DOHH2 (cell line): ENCODE measurements around the gene MRPL48.

ENCODE experiments used
- H3F3A ChIP-seq: fragments of 200-600 bp; sonication (generic), shearing (Covaris generic); 2 replicates; pipeline ENCODE4 v1.6.0; 2016; ENCODE audit warnings: antibody characterized with exemption, mild to moderate bottlenecking; ENCODE audit not compliant: control insufficient read depth, insufficient read depth
- H3K27ac ChIP-seq: fragments of 200-600 bp; sonication (generic); 2 replicates; pipeline ENCODE4 v1.5.1; 2014; ENCODE audit warnings: low read depth, mild to moderate bottlenecking, low read length, moderate library complexity
- H3K27me3 ChIP-seq: fragments of 200-600 bp; sonication (generic); 2 replicates; pipeline ENCODE4 v1.6.1; 2014; ENCODE audit warnings: mild to moderate bottlenecking, low read length, mixed read lengths; ENCODE audit not compliant: control insufficient read depth
- H3K36me3 ChIP-seq: fragments of 200-600 bp; sonication (generic); 2 replicates; pipeline ENCODE4 v1.6.1; 2014; ENCODE audit warnings: mild to moderate bottlenecking, low read length, moderate library complexity, mixed read lengths; ENCODE audit not compliant: control insufficient read depth
- H3K4me1 ChIP-seq: fragments of 200-600 bp; sonication (generic); 2 replicates; pipeline ENCODE4 v1.6.1; 2014; ENCODE audit warnings: mild to moderate bottlenecking, low read length, mixed read lengths; ENCODE audit not compliant: control insufficient read depth
- H3K4me2 ChIP-seq: fragments of 200-600 bp; sonication (generic); 2 replicates; pipeline ENCODE4 v1.6.0; 2014; ENCODE audit warnings: mild to moderate bottlenecking, low read length, moderate library complexity
- H3K4me3 ChIP-seq: fragments of 200-600 bp; sonication (generic); 2 replicates; pipeline ENCODE4 v1.5.1; 2014; ENCODE audit warnings: mild to moderate bottlenecking, low read length, mixed read lengths
- H3K79me2 ChIP-seq: fragments of 200-600 bp; sonication (generic); 2 replicates; pipeline ENCODE4 v1.6.1; 2014; ENCODE audit warnings: mild to moderate bottlenecking, low read length, mixed read lengths; ENCODE audit not compliant: control insufficient read depth
- H3K9me2 ChIP-seq: fragments of 200-600 bp; sonication (generic); replicated peaks from 2 replicates; pipeline ENCODE4 v1.6.1; 2014; ENCODE audit warnings: mild to moderate bottlenecking, low read length, mixed read lengths; ENCODE audit not compliant: control insufficient read depth
- H3K9me3 ChIP-seq: fragments of 200-600 bp; sonication (generic); 2 replicates; pipeline ENCODE4 v1.6.1; 2014; ENCODE audit warnings: antibody characterized with exemption, low read length, mixed read lengths; ENCODE audit not compliant: control insufficient read depth, insufficient read depth
- H4K20me1 ChIP-seq: fragments of 200-600 bp; sonication (generic); 2 replicates; pipeline ENCODE4 v1.6.0; 2014; ENCODE audit warnings: low read depth, mild to moderate bottlenecking, antibody characterized with exemption, low read length, moderate library complexity; ENCODE audit not compliant: control insufficient read depth, insufficient read depth
- EZH2phosphoT487 ChIP-seq: fragments of 200-600 bp; sonication (generic); IDR thresholded peaks from 2 replicates; pipeline ENCODE4 v1.6.1; 2017; ENCODE audit warnings: borderline replicate concordance, mild to moderate bottlenecking, antibody characterized with exemption, low read length, moderate library complexity, mixed read lengths
- TF ChIP-seq, protein P1 (sequence below): fragments of 200-600 bp; sonication (generic); IDR thresholded peaks from one replicate; pipeline ENCODE4 v1.5.1; 2014; ENCODE audit warnings: antibody characterized with exemption, mild to moderate bottlenecking, low read depth, low read length; ENCODE audit not compliant: poor library complexity, severe bottlenecking

The MRPL48 gene

DNA sequence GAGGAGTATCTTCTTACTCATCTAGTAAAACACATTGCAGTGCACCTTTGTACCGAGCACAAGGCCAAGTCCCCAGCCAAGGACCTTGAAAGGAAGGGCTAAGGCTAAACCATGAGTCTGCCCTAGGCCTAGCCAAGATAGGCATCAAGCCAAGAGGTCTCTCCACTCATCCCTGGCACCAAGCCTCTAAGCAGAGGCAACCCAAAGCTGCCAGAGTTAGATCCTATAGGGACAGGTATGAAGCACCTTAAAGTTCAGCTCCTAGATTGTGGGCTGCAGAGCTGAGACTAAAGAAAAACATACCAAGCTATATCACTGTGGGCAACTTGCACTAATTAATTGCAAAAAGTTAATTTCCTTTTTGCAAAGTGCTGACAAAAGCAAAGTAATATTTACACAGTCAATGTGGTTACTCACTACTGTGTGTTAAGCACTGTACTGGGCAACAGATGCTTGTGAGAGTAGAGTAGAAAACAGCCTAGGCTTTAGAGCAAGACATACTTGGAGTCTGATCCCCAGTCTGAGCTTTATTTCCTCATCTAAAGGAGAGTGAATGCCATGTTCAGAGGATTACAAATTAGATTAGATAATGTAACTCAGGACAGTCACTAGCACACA is 81.8 kb downstream of the MRPL48 start:
- TF ChIP-seq, protein P1, sequence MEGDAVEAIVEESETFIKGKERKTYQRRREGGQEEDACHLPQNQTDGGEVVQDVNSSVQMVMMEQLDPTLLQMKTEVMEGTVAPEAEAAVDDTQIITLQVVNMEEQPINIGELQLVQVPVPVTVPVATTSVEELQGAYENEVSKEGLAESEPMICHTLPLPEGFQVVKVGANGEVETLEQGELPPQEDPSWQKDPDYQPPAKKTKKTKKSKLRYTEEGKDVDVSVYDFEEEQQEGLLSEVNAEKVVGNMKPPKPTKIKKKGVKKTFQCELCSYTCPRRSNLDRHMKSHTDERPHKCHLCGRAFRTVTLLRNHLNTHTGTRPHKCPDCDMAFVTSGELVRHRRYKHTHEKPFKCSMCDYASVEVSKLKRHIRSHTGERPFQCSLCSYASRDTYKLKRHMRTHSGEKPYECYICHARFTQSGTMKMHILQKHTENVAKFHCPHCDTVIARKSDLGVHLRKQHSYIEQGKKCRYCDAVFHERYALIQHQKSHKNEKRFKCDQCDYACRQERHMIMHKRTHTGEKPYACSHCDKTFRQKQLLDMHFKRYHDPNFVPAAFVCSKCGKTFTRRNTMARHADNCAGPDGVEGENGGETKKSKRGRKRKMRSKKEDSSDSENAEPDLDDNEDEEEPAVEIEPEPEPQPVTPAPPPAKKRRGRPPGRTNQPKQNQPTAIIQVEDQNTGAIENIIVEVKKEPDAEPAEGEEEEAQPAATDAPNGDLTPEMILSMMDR = no peak
- no peak for TF ChIP-seq EZH2phosphoT487
- Histone ChIP-seq H3K4me2 (no peak overlapping the region), H3K27me3 (no peaks in the 10 kb centered on the region), H3K79me2 (peaks cover 13% of the 10 kb centered on the region), H3K9me2 (no peaks in the 10 kb centered on the region), H3K4me3 (no peak overlapping the region), H3K36me3 (peaks cover 60% of the 10 kb centered on the region), H3K9me3 (no peaks in the 10 kb centered on the region), H4K20me1 (no peaks in the 10 kb centered on the region), H3F3A (peaks cover 15% of the 10 kb centered on the region), H3K4me1 (no peaks in the 10 kb centered on the region; the same call in 1 of the 2 replicates), H3K27ac (no peak overlapping the region)

DNA sequence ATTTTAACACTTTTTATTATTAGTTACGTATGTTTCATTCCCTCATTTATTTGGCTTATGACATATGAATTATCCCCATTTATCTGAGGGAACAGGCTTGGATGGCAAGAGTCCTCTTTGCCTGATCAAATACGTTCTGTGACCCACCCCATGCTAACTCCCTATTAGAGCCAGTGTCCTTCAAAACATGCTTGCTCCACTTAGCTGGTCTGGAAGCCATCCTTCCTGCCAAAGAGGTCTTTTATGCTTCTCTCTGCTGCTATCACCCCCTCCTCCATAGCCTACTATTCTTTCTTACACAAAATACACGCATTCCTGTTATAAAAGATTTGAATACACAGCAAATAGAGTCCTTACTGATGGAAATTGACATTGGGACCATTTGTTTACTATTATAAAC is 82.6 kb downstream of the MRPL48 start:
- H3F3A ChIP-seq = peaks cover 15% of the 10 kb centered on the region
- no peaks in the 10 kb centered on the region for H4K20me1 ChIP-seq
- H3K9me3 ChIP-seq = no peaks in the 10 kb centered on the region
- H3K79me2 ChIP-seq = peaks cover 21% of the 10 kb centered on the region
- peaks cover 64% of the 10 kb centered on the region for H3K36me3 ChIP-seq
- no peaks in the 10 kb centered on the region for H3K27me3 ChIP-seq
- H3K4me3 ChIP-seq = no peak overlapping the region
- TF ChIP-seq EZH2phosphoT487 = no peak
- TF ChIP-seq, protein P1 = no peak
- H3K9me2 ChIP-seq = no peaks in the 10 kb centered on the region
- H3K4me2 ChIP-seq = no peak overlapping the region
- H3K27ac ChIP-seq = no peak overlapping the region
- H3K4me1 ChIP-seq = peaks cover 7% of the 10 kb centered on the region

DNA sequence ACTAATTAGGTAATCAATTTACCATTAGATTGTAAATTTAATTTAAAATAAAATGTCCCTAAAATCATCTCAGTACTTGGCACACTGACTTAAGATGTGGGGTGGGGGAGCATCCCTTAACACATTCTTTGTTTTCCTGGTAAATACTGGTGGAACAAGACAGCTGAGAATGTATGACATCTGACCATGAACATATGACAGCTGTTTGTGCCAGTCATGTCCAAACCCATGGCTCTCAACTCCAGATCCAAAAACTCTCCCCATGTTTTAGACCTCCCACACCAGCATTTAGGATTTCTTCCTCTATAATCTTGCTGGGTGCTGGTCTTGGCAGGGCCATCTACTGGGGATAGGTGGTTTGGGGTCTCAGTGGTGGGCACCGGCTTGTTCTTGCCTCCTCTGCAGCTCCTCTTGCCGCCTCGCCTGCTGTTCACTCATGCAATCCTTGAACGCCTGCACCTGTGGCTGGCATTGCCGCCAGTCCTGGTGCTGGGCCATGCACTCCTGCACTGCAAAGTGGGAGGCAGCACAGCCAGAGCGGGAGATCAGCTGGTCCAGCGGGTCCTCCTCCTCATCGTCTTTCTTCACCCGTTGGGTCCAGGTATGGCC is 85.2 kb downstream of the MRPL48 start:
- Histone ChIP-seq H3K4me2 (no peak overlapping the region), H3K27ac (no peak overlapping the region), H3K79me2 (peaks cover 43% of the 10 kb centered on the region), H3F3A (peaks cover 16% of the 10 kb centered on the region), H3K9me2 (no peaks in the 10 kb centered on the region), H3K9me3 (no peaks in the 10 kb centered on the region), H3K4me1 (peaks cover 19% of the 10 kb centered on the region), H4K20me1 (no peaks in the 10 kb centered on the region), H3K36me3 (peaks cover 76% of the 10 kb centered on the region), H3K4me3 (no peak overlapping the region), H3K27me3 (no peaks in the 10 kb centered on the region)
- TF ChIP-seq EZH2phosphoT487 = no peak
- TF ChIP-seq, protein P1 = no peak
